ENCODE measurements around the gene TRIM23. TPM values are rescaled to one million over a fixed set of nuclear protein-coding genes. Genes with fewer than 3 reads are reported as not detected.

TRIM23 gene
- total RNA-seq, 2 experiments from 2014 or later = 10.6 to 13.0 TPM

- Histone ChIP-seq H4K20me1 (ENCODE audit: insufficient read depth, low read length) (0 out of 2 replicates have a peak, but pooled peaks cover 8% of the 10 kb centered on the region), H3K27ac (ENCODE audit: low read depth, low read length, poor library complexity, severe bottlenecking) (no peak overlapping the region), H3K4me2 (ENCODE audit: low read length) (no peak overlapping the region), H3K4me1 (ENCODE audit: insufficient read depth, low read length, poor library complexity, severe bottlenecking) (peaks cover 6% of the 10 kb centered on the region), H3K79me2 (ENCODE audit: insufficient read depth, low read depth, low read length) (peaks cover 27% of the 10 kb centered on the region), H3K9me2 (ENCODE audit: insufficient read depth, low read length) (no peaks in the 10 kb centered on the region), H3K4me3 (ENCODE audit: low read depth, low read length, poor library complexity, severe bottlenecking) (no peak overlapping the region), H2AFZ (ENCODE audit: low read length) (no peak overlapping the region), H3K9me3 (ENCODE audit: low read length) (no peaks in the 10 kb centered on the region), H3K36me3 (ENCODE audit: insufficient read depth, low read length) (peaks cover 81% of the 10 kb centered on the region)
- POLR2A ChIA-PET = interaction anchor here (0.7 to 2.2 kb wide), 6 partner anchors 9 to 532 kb away, joined by 3 to 13 read pairs (median 6); no protein-coding TSS in a partner anchor
- no peak for DNase-seq (ENCODE audit: low spot score)
- no peak for TF ChIP-seq CTCF (conservative IDR thresholded peaks at IDR 0.05; ENCODE audit: low read length)
- TF ChIP-seq EZH2phosphoT487 (IDR thresholded peaks at IDR 0.05; ENCODE audit: borderline replicate concordance, low read depth, low read length) = no peak
- intact Hi-C loops (cut with micrococcal nuclease; ENCODE audit: unreplicated experiment) = no loop called here
- CTCF ChIA-PET (ENCODE audit: unreplicated experiment) = no interaction called here
- no TSS peak for BruUV-seq (replicated peaks)
These were observed 68.0 kb downstream of the TRIM23 start for GRCh38 chr5:65556181-65556580.

DNA sequence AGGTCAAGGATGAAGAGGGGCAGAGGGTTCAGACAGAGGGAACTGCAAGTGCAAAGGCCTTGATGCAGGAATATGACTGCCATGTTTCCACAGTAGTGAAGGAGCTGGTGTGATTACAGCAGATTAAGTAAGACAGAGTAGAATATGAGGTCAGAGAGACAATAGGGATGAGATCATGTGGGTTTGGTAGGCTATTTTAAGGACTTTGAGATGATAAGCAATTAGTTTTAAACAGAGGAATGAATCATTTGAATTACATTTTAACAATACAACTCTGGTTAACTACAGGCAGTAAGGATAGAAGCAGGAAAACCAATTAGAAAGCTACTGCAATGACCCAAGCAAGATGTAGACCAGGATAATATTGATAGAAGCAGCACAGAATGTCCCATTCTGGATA lies 68.8 kb downstream of the TRIM23 start:
- Histone ChIP-seq H4K20me1 (ENCODE audit: insufficient read depth, low read length) (0 out of 2 replicates have a peak, but pooled peaks cover 4% of the 10 kb centered on the region), H3K9me3 (ENCODE audit: low read length) (no peaks in the 10 kb centered on the region), H3K27ac (ENCODE audit: low read depth, low read length, poor library complexity, severe bottlenecking) (no peak overlapping the region), H3K4me1 (ENCODE audit: insufficient read depth, low read length, poor library complexity, severe bottlenecking) (no peaks in the 10 kb centered on the region), H3K4me2 (ENCODE audit: low read length) (no peak overlapping the region), H3K79me2 (ENCODE audit: insufficient read depth, low read depth, low read length) (peaks cover 18% of the 10 kb centered on the region), H2AFZ (ENCODE audit: low read length) (no peak overlapping the region), H3K36me3 (ENCODE audit: insufficient read depth, low read length) (peaks cover 82% of the 10 kb centered on the region), H3K9me2 (ENCODE audit: insufficient read depth, low read length) (no peaks in the 10 kb centered on the region), H3K4me3 (ENCODE audit: low read depth, low read length, poor library complexity, severe bottlenecking) (no peak overlapping the region)
- intact Hi-C loops (cut with micrococcal nuclease; ENCODE audit: unreplicated experiment) = no loop called here
- ChIA-PET CTCF (ENCODE audit: unreplicated experiment) (no interaction called here), POLR2A (interaction anchor here (1.3 to 2.2 kb wide), 3 partner anchors 8 to 11 kb away, joined by 8 to 13 read pairs (median 11); no protein-coding TSS in a partner anchor)
- no peak for TF ChIP-seq CTCF (conservative IDR thresholded peaks at IDR 0.05; ENCODE audit: low read length)
- no peak for TF ChIP-seq EZH2phosphoT487 (IDR thresholded peaks at IDR 0.05; ENCODE audit: borderline replicate concordance, low read depth, low read length)
- DNase-seq (ENCODE audit: low spot score) = no peak
- no TSS peak for BruUV-seq (replicated peaks)

GRCh38 chr5:65553941-65554340 lies 70.2 kb downstream of the TRIM23 start:
- Histone ChIP-seq H3K4me1 (ENCODE audit: insufficient read depth, low read length, poor library complexity, severe bottlenecking) (no peaks in the 10 kb centered on the region), H3K4me3 (ENCODE audit: low read depth, low read length, poor library complexity, severe bottlenecking) (no peak overlapping the region), H3K9me2 (ENCODE audit: insufficient read depth, low read length) (no peaks in the 10 kb centered on the region), H3K4me2 (ENCODE audit: low read length) (no peak overlapping the region), H4K20me1 (ENCODE audit: insufficient read depth, low read length) (0 out of 2 replicates have a peak, but pooled peaks cover 4% of the 10 kb centered on the region), H3K27ac (ENCODE audit: low read depth, low read length, poor library complexity, severe bottlenecking) (no peak overlapping the region), H3K36me3 (ENCODE audit: insufficient read depth, low read length) (peaks cover 88% of the 10 kb centered on the region), H3K9me3 (ENCODE audit: low read length) (no peaks in the 10 kb centered on the region), H3K79me2 (ENCODE audit: insufficient read depth, low read depth, low read length) (peaks cover 10% of the 10 kb centered on the region; the same call in 1 of the 2 replicates), H2AFZ (ENCODE audit: low read length) (no peak overlapping the region)
- intact Hi-C loops (cut with micrococcal nuclease; ENCODE audit: unreplicated experiment) = no loop called here
- BruUV-seq (replicated peaks) = no TSS peak
- DNase-seq (ENCODE audit: low spot score) = no peak
- no peak for TF ChIP-seq EZH2phosphoT487 (IDR thresholded peaks at IDR 0.05; ENCODE audit: borderline replicate concordance, low read depth, low read length)
- no peak for TF ChIP-seq CTCF (conservative IDR thresholded peaks at IDR 0.05; ENCODE audit: low read length)
- ChIA-PET CTCF (ENCODE audit: unreplicated experiment) (no interaction called here), POLR2A (interaction anchor here (0.9 kb wide), 1 partner anchor 35 kb away, joined by 3 read pairs; no protein-coding TSS in a partner anchor)
